Endothelial cell of umbilical vein (primary cell): ENCODE measurements around the gene PRMT7. TPM values are rescaled to one million over a fixed set of nuclear protein-coding genes. Genes with fewer than 3 reads are reported as not detected.

Experiments used
- BruUV-seq: library from RNA; stranded (reverse); fragments of 400-500 nt; replicated peaks from 2 replicates; lab custom pipeline; 2021; lab: Mats Ljungman, UMichigan
- CTCF ChIA-PET: fragments of 300-600, 350-600 bp; sonication (Branson Sonifier 250); formaldehyde crosslinking; loops from one replicate; lab custom pipeline; 2021; ENCODE audit warnings: antibody characterized with exemption, inconsistent platforms; lab: Charles Lee
- POLR2A ChIA-PET: fragments of 300-600, 350-600 bp; sonication (Branson Sonifier 250); formaldehyde crosslinking; loops from one replicate; lab custom pipeline; 2021; ENCODE audit warnings: antibody characterized with exemption, inconsistent platforms; lab: Charles Lee
- DNase-seq: peaks from one replicate; pipeline ENCODE4 v3.0.0-alpha.2; 2011; ENCODE audit warnings: low read depth, low spot score
- FAIRE-seq: peaks from 2 replicates; lab custom pipeline; 2011; peaks lifted over from hg19 to GRCh38; lab: Jason Lieb, UNC
- H2AFZ ChIP-seq: 2 replicates; pipeline ENCODE4 v1.6.0; 2012; ENCODE audit warnings: low read depth, low read length, control low read depth, inconsistent platforms
- H3K27ac ChIP-seq: 2 replicates; pipeline ENCODE4 v1.5.1; 2011; ENCODE audit warnings: low read depth, mild to moderate bottlenecking, control low read depth, low read length, moderate library complexity; ENCODE audit not compliant: insufficient read depth
- H3K27me3 ChIP-seq, 2 experiments: 2 replicates each; pipeline versions ENCODE4 v1.6.0 to v1.6.1; 2011; ENCODE audit warnings: low read length in 2 of 2, mixed read lengths in 1 of 2; ENCODE audit not compliant: control insufficient read depth in 2 of 2, insufficient read depth in 2 of 2
- H3K36me3 ChIP-seq, 2 experiments: 2 replicates in 1 of 2; 3 replicates in 1 of 2; pipeline ENCODE4 v1.5.1; 2011; ENCODE audit warnings: low read length in 2 of 2, mild to moderate bottlenecking in 1 of 2, moderate library complexity in 1 of 2; ENCODE audit not compliant: control insufficient read depth in 2 of 2, insufficient read depth in 2 of 2; ENCODE audit errors: extremely low read depth in 1 of 2
- H3K4me1 ChIP-seq: 3 replicates; pipeline ENCODE4 v1.5.1; 2011; ENCODE audit warnings: mild to moderate bottlenecking, low read length; ENCODE audit not compliant: control insufficient read depth, insufficient read depth; ENCODE audit errors: extremely low read depth
- H3K4me2 ChIP-seq: 2 replicates; pipeline ENCODE4 v1.6.1; 2011; ENCODE audit warnings: low read length, control low read depth, mixed read lengths; ENCODE audit not compliant: insufficient read depth
- H3K4me3 ChIP-seq, 3 experiments: fragments of 200-600 bp in 1 of 3; sonication (generic), shearing (Covaris generic) in 1 of 3; replicated peaks in 1 of 3; 2 replicates each; pipeline ENCODE4 v1.5.1; 2011 to 2016; ENCODE audit warnings: control low read depth in 3 of 3, low read length in 3 of 3, mild to moderate bottlenecking in 2 of 3, inconsistent platforms in 1 of 3, low read depth in 1 of 3, moderate library complexity in 1 of 3; ENCODE audit not compliant: insufficient read depth in 1 of 3
- H3K79me2 ChIP-seq: 2 replicates; pipeline ENCODE4 v1.6.0; 2012; ENCODE audit warnings: low read length, inconsistent platforms; ENCODE audit not compliant: control insufficient read depth, insufficient read depth
- H3K9ac ChIP-seq: replicated peaks from 2 replicates; pipeline ENCODE3; 2011; ENCODE audit warnings: low read length, control low read depth; ENCODE audit not compliant: insufficient read depth; ENCODE audit errors: extremely low read depth
- H3K9me1 ChIP-seq: replicated peaks from 3 replicates; pipeline ENCODE4 v1.6.0; 2011; ENCODE audit warnings: mild to moderate bottlenecking, low read length; ENCODE audit not compliant: control insufficient read depth, insufficient read depth; ENCODE audit errors: extremely low read depth
- H3K9me3 ChIP-seq: replicated peaks from 2 replicates; pipeline ENCODE4 v1.5.1; 2012; ENCODE audit warnings: low read length, inconsistent platforms; ENCODE audit not compliant: control insufficient read depth, insufficient read depth
- H4K20me1 ChIP-seq: replicated peaks from 2 replicates; pipeline ENCODE3; 2011; ENCODE audit warnings: mild to moderate bottlenecking, low read length; ENCODE audit not compliant: control insufficient read depth, insufficient read depth; ENCODE audit errors: extremely low read depth
- EZH2 ChIP-seq: IDR thresholded peaks from 2 replicates; pipeline ENCODE4 v1.6.1; 2012; ENCODE audit warnings: borderline replicate concordance, low read depth, mild to moderate bottlenecking, moderate library complexity, low read length, inconsistent platforms; ENCODE audit not compliant: severe bottlenecking
- FOS ChIP-seq: IDR thresholded peaks from 2 replicates; pipeline ENCODE4 v1.6.1; 2011; ENCODE audit warnings: mild to moderate bottlenecking, low read length, moderate library complexity, borderline replicate concordance; ENCODE audit not compliant: insufficient read depth
- GATA2 ChIP-seq: IDR thresholded peaks from 2 replicates; pipeline ENCODE4 v1.7.0; 2011; ENCODE audit warnings: low read depth, mild to moderate bottlenecking, moderate library complexity, mixed read lengths, low read length; ENCODE audit not compliant: insufficient read length, insufficient read depth
- JUN ChIP-seq: IDR thresholded peaks from 2 replicates; pipeline ENCODE4 v1.6.1; 2011; ENCODE audit warnings: borderline replicate concordance, low read depth; ENCODE audit not compliant: insufficient read length, insufficient read depth
- MYC ChIP-seq: IDR thresholded peaks from one replicate; pipeline ENCODE4 v1.6.1; 2011; ENCODE audit warnings: mild to moderate bottlenecking, low read depth, low read length
- POLR2A ChIP-seq: IDR thresholded peaks from 2 replicates; pipeline ENCODE4 v1.6.1; 2012; ENCODE audit warnings: low read depth, mild to moderate bottlenecking, control low read depth, low read length
- POLR2AphosphoS5 ChIP-seq: IDR thresholded peaks from 2 replicates; pipeline ENCODE4 v1.6.1; 2012; ENCODE audit warnings: low read depth, mild to moderate bottlenecking, control low read depth, low read length, moderate library complexity; ENCODE audit not compliant: insufficient read depth
- dilution Hi-C: fragments of 300-500 bp; cut with MboI; formaldehyde crosslinking; loops from one replicate; pipeline ENCODE4 v1.15.0; 2019; ENCODE audit warnings: low sequenced_read_pairs; ENCODE audit not compliant: extremely low pct_ligation_motif_present
- intact Hi-C: fragments of 100-400 bp; cut with micrococcal nuclease; formaldehyde crosslinking; loops from one replicate; pipeline ENCODE4 v1.10.0; 2022
- polyA plus RNA-seq, 4 experiments: library from polyadenylated mRNA; depleted of rRNA in 3 of 4; stranded (reverse) in 3 of 4; unstranded in 1 of 4; fragments of >200 nt; gene quantifications; 2 replicates each; pipeline versions ENCODE4 v1.2.1 to v1.2.3, GENCODE V29; 2011 to 2012; ENCODE audit warnings: missing spikeins in 1 of 4
- total RNA-seq: library from RNA; stranded (reverse); gene quantifications from 2 replicates; pipeline ENCODE4 v1.2.3, GENCODE V29; 2021
- TF ChIP-seq, protein P1 (sequence below), 2 donors: IDR thresholded peaks; 1 replicate in 1 of 2; 2 replicates in 1 of 2; pipeline ENCODE4 v1.5.1; 2011; ENCODE audit warnings: low read length in 2 of 2, mild to moderate bottlenecking in 2 of 2, moderate library complexity in 2 of 2, control low read depth in 1 of 2, inconsistent platforms in 1 of 2, low read depth in 1 of 2; ENCODE audit not compliant: insufficient read depth in 1 of 2; ENCODE audit errors: extremely low read depth in 1 of 2
- TF ChIP-seq, protein P2 (sequence below): IDR thresholded peaks from 2 replicates; pipeline ENCODE4 v1.6.1; 2011; ENCODE audit not compliant: insufficient read depth, insufficient read length

The PRMT7 gene
- total and polyA plus RNA-seq, 2 donors (not counting 3 experiments of a cell fraction or from before 2014, with no cell fraction given): 43.4 to 57.9 TPM

DNA sequence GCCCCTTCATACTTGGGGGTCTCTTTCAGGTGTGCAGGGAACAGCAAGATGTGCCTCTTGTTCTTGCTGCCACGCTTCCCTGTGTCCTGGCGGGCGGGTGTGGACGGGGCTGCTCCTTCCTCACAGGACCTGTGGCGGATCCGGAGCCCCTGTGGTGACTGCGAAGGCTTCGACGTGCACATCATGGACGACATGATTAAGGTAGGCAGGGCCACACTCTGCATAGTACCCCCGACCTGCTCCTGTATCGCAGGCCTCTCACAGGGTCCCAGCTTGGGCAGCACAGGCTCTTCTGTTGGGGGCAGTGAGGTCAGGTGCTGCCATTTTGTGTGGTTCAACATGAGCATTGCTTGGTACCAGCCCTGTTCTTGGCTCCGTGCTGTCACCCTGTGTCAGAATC, 42.5 kb downstream of the PRMT7 start:
- DNase-seq (no peak), FAIRE-seq (no peak)
- Histone ChIP-seq H3K4me1 (no peaks in the 10 kb centered on the region), H3K4me2 (no peak overlapping the region), H3K36me3 (peaks cover 0 to 54% of the 10 kb centered on the region in 2 experiments), H3K9me3 (no peaks in the 10 kb centered on the region), H3K4me3 (no peak overlapping the region), H2AFZ (no peak overlapping the region), H3K9ac (no peak overlapping the region), H3K27ac (no peak overlapping the region), H3K9me1 (no peaks in the 10 kb centered on the region), H4K20me1 (no peaks in the 10 kb centered on the region), H3K79me2 (no peaks in the 10 kb centered on the region), H3K27me3 (no peaks in the 10 kb centered on the region)
- dilution Hi-C loops (no loop called here), intact Hi-C loops (no loop called here)
- no TSS peak for BruUV-seq
- POLR2A ChIA-PET: no interaction called here
- TF ChIP-seq EZH2 (no peak), JUN (no peak), MYC (no peak), FOS (no peak), POLR2A (no peak), GATA2 (no peak), POLR2AphosphoS5 (no peak)
- TF ChIP-seq, protein P1, sequence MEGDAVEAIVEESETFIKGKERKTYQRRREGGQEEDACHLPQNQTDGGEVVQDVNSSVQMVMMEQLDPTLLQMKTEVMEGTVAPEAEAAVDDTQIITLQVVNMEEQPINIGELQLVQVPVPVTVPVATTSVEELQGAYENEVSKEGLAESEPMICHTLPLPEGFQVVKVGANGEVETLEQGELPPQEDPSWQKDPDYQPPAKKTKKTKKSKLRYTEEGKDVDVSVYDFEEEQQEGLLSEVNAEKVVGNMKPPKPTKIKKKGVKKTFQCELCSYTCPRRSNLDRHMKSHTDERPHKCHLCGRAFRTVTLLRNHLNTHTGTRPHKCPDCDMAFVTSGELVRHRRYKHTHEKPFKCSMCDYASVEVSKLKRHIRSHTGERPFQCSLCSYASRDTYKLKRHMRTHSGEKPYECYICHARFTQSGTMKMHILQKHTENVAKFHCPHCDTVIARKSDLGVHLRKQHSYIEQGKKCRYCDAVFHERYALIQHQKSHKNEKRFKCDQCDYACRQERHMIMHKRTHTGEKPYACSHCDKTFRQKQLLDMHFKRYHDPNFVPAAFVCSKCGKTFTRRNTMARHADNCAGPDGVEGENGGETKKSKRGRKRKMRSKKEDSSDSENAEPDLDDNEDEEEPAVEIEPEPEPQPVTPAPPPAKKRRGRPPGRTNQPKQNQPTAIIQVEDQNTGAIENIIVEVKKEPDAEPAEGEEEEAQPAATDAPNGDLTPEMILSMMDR (IDR thresholded peaks at IDR 0.05; ENCODE audit: extremely low read depth in 1 of 2, insufficient read depth in 1 of 2, low read depth in 1 of 2, low read length in 2 of 2): no peak
- TF ChIP-seq, protein P2, sequence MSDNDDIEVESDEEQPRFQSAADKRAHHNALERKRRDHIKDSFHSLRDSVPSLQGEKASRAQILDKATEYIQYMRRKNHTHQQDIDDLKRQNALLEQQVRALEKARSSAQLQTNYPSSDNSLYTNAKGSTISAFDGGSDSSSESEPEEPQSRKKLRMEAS: no peak
- CTCF ChIA-PET: no interaction called here
